HG02623 (cell line): ENCODE results near the gene CORO7.
A peak's percentile ranks its signal among the peaks of the same experiment; 100 is the strongest.

Source experiments
- ATAC-seq: cut with Tn5 transposase; IDR thresholded peaks from one replicate; pipeline ENCODE4 v1.9.1; 2021; ENCODE audit warnings: moderate library complexity; ENCODE audit not compliant: unreplicated experiment

Gene CORO7

GRCh38 chr16:4416200-4417032, at the start of gene CORO7:
CORO7 (minus strand) TSS chr16:4416596; CDS start chr16:4416518, 78 bp downstream.
- ATAC-seq, result peak; percentile 64

DNA sequence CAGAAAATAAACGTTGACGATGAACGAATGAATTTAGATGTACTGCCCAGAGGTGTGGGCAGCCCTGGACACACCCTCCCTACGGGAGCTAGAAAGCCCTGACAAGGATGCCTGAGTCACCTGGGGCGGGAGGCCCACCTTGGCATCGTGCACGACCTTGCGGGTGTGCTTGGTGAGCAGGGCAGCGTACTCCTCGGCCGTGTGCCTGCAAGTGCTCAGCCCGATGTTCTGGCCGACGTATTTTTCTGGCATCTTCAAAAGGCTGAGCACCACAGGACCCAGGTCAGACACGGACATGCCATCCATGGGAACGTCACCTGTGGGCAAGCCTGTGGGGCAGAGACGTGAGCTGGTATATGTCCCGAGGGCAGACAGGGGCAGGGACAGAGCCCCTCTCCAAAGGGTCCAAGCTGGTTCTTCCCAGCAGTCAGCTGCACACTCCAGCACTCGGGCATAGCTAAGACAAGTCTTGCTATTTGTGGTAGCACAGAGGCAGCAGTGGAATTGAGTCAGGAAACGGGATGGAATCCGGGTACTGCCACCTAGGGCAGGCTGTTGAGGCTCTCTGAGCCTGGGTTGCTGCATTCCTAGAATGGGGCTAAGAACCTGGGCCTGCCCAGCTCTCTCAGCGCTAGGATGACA, 47.2 kb upstream of the CORO7 start:
- ATAC-seq, result no peak

- ATAC-seq, result no peak
Measured at GRCh38 chr16:4461250-4462085, 45.1 kb upstream of the CORO7 start.

- ATAC-seq, result no peak
Measured at GRCh38 chr16:4460936-4461249, 44.5 kb upstream of the CORO7 start.

- ATAC-seq, result no peak
Measured at GRCh38 chr16:4455951-4456350, 39.6 kb upstream of the CORO7 start.

DNA sequence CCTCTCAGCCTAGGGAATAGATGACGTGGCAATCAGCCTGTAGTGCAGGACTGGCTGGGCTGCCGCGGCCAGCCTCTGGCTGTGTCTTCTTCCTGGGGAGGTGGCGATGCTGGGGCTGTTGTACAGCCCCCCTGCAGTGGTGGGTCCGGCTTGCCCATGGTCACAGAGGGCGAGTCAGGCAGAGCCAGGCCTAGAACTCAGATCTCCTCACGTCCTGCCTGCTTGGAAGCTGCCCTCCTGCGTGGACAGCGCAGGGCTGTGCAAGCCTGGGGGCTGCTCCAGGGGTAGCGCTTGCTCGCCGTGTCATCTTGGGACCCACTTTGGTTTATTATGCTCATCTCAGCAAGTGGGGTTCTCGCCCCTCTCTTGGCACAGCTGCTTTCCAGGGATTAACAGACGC, 38.7 kb upstream of the CORO7 start:
- no peak for ATAC-seq

DNA sequence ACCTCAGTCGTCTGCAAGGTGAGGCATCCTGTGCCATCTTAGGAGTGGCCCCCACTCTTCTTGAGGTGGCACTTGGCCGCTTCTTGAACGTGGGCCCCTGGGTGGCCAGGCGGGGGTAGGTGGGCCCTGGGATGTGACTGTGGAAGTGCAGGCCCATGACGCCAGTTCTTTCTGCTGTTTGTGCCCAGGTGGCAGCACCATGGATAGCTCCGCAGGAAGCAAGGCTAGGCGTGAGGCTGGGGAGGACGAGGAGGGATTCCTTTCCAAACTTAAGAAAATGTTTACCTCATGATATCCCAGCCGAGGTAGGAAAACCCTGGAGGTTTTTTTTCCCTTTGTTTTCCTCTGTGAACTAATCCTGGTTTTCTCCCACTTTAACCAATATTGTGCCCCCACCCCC, 38.2 kb upstream of the CORO7 start:
- no peak for ATAC-seq

- ATAC-seq, result no peak
Measured at GRCh38 chr16:4452674-4453073, 36.3 kb upstream of the CORO7 start.

- no peak for ATAC-seq
Measured at GRCh38 chr16:4450931-4451519, 34.6 kb upstream of the CORO7 start.

- ATAC-seq, result no peak
Measured at GRCh38 chr16:4450430-4450829, 34.0 kb upstream of the CORO7 start.

DNA sequence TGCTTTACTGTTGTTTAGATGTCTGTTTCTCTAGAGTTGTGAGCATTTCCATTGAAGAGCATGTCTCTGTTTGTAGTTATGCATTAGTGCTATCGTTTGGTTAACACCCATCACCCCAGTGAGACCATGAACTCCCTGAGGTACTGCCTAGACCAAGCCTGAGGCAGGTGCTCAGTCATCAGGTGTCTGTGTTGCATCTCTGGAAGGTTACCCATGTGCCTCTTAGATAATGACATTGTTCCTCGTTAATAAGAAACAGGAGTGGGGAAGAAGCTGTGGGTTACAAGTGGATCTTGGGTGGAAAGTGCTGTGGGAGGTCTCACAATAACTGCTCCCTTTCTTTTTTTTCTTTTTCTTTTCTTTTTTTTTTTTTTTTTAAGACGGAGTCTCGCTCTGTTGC, 27.6 kb upstream of the CORO7 start:
- no peak for ATAC-seq

DNA sequence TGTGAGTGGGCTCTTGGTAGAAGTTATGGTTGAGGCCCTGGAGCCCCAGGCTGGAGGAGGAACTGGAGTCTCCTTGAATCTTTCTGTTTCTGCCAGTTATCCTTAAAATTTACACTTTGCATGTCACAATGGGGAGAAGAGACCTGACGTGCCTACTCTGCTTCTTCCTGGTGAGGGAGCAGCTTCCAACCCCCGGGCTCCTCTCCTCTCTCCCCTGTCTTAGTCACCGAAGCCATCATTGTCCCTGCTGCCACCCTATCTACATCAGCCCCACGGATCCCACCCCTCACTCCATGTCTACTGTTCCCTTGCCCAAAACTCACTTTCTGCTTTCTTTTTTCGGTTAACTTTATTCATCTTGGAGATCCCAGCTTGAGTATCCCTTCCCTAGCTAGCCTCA, 26.9 kb upstream of the CORO7 start:
- no peak for ATAC-seq

- no peak for ATAC-seq
Measured at GRCh38 chr16:4442371-4442770, 26.0 kb upstream of the CORO7 start.

- no peak for ATAC-seq
Measured at GRCh38 chr16:4437366-4437765, 21.0 kb upstream of the CORO7 start.

GRCh38 chr16:4435337-4436067, 19.1 kb upstream of the CORO7 start:
- no peak for ATAC-seq

DNA sequence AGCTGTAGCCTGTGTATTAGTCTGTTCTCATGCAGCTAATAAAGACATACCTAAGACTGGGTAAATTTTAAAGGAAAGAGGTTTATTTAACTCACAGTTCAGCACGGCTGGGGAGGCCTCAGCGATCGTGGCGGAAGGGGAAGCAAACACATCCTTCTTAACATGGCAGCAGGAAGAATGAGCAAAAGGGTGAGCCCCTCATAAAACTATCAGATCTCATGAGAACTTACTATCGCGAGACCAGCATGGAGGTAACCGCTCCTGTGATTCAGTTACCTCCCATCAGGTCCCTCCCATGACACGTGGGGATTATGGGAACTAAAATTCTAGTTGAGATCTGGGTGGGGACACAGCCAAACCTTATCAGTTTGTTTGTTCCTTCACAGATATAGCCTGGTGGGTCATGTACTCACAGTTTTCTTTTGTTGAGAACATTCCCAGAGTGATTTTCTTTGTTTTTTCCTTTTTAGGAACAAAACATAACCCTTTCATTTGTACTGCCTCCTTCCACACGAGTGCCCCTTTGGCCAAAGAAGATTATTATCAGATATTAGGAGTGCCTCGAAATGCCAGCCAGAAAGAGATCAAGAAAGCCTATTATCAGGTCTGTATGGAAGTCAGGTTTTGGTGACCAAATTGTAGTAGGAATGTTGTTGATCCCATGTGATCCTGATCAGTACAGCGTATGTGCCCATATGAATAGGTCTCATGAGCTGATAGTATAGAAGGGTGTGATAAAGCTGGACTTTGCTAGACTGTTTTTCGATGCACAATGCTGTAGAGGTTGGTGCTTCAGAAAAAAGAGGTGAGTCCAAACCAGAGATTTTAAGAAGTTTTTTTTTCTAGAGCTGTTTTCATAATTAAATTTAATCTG, 17.8 kb upstream of the CORO7 start:
- ATAC-seq, result no peak

- ATAC-seq, result no peak
Measured at GRCh38 chr16:4433228-4433627, 16.8 kb upstream of the CORO7 start.

- ATAC-seq, result no peak
Measured at GRCh38 chr16:4431023-4431422, 14.6 kb upstream of the CORO7 start.

- no peak for ATAC-seq
Measured at GRCh38 chr16:4428500-4428899, 12.1 kb upstream of the CORO7 start.
